SK-N-SH treated with all-trans-retinoic acid at 6 μM for 48 hours (cell line): ENCODE measurements around the gene THY1.

ENCODE experiments used
- CSDC2 ChIP-seq: fragments of 250-450 bp; sonication (Bioruptor Pico); IDR thresholded peaks from 2 replicates; pipeline ENCODE4 v1.5.0; 2020; ENCODE audit warnings: mild to moderate bottlenecking, moderate library complexity
- ISL1 ChIP-seq: fragments of 250-450 bp; sonication (Bioruptor Pico); IDR thresholded peaks from 2 replicates; pipeline ENCODE4 v2.1.2; 2022; ENCODE audit warnings: mild to moderate bottlenecking, moderate library complexity
- RARB ChIP-seq: fragments of 250-450 bp; sonication (Bioruptor Pico); IDR thresholded peaks from 2 replicates; pipeline ENCODE4 v1.8.0; 2021; ENCODE audit warnings: mild to moderate bottlenecking, moderate library complexity
- SNAI2 ChIP-seq: fragments of 250-450 bp; sonication (Bioruptor Pico); IDR thresholded peaks from 2 replicates; pipeline ENCODE4 v1.5.0; 2020; ENCODE audit warnings: mild to moderate bottlenecking, moderate library complexity
- TCF4 ChIP-seq: fragments of 250-450 bp; sonication (Bioruptor Pico); IDR thresholded peaks from 2 replicates; pipeline ENCODE4 v1.8.0; 2021; ENCODE audit warnings: mild to moderate bottlenecking, moderate library complexity, borderline replicate concordance
- ZC3H10 ChIP-seq: fragments of 250-450 bp; sonication (Bioruptor Pico); IDR thresholded peaks from 2 replicates; pipeline ENCODE4 v1.5.1; 2021; ENCODE audit warnings: mild to moderate bottlenecking, moderate library complexity
- TF ChIP-seq, protein P1 (sequence below): fragments of 250-450 bp; sonication (Bioruptor Pico); IDR thresholded peaks from 2 replicates; pipeline ENCODE4 v1.8.0; 2020; ENCODE audit warnings: mild to moderate bottlenecking, moderate library complexity, borderline replicate concordance

DNA sequence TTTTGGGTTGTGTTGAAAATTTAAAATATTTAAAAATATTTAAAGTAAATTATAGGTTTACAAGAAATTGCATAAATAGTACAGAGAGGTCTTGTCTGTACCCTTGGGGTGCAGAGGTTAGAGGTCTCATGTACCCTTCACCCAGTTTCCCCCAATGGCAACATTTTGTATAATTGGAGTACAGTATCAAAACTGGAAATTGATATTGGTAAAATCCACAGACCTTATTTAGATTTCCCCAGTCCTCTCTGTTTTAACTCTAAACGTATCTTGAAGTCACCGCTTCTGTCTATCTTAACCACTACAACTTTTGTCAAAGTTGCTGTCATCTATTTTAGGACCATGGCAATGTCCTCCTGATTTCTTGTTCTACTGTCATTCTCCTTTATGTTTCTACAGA lies 10.9 kb downstream of the THY1 start:
- TF ChIP-seq RARB (CRISPR knock-in tag) (no peak), TCF4 (CRISPR knock-in tag) (no peak), ZC3H10 (CRISPR knock-in tag) (no peak), CSDC2 (no peak), SNAI2 (CRISPR knock-in tag) (no peak), ISL1 (no peak)
- TF ChIP-seq, protein P1, sequence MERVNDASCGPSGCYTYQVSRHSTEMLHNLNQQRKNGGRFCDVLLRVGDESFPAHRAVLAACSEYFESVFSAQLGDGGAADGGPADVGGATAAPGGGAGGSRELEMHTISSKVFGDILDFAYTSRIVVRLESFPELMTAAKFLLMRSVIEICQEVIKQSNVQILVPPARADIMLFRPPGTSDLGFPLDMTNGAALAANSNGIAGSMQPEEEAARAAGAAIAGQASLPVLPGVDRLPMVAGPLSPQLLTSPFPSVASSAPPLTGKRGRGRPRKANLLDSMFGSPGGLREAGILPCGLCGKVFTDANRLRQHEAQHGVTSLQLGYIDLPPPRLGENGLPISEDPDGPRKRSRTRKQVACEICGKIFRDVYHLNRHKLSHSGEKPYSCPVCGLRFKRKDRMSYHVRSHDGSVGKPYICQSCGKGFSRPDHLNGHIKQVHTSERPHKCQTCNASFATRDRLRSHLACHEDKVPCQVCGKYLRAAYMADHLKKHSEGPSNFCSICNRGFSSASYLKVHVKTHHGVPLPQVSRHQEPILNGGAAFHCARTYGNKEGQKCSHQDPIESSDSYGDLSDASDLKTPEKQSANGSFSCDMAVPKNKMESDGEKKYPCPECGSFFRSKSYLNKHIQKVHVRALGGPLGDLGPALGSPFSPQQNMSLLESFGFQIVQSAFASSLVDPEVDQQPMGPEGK, result no peak
